Stimulated activated CD8-positive, alpha-beta memory T cell treated with anti-CD3 and anti-CD28 coated beads, Interleukin-12 subunit alpha, Interleukin-12 subunit beta, amount 100 ng/mL, for 1 hour (primary cell): ENCODE results near the gene PRLR.
"Not testable (repeated sequence)": the region's sequence is repeated elsewhere in the genome, so short reads cannot be mapped to it uniquely, and the experiment has no call there.

Source experiments
- DNase-seq: peaks from one replicate; pipeline ENCODE4 v3.0.0-alpha.2; 2020; ENCODE audit warnings: low read depth

The PRLR gene

GRCh38 chr5:35127006-35127405 is 103.3 kb downstream of the PRLR start:
- no peak for DNase-seq

DNA sequence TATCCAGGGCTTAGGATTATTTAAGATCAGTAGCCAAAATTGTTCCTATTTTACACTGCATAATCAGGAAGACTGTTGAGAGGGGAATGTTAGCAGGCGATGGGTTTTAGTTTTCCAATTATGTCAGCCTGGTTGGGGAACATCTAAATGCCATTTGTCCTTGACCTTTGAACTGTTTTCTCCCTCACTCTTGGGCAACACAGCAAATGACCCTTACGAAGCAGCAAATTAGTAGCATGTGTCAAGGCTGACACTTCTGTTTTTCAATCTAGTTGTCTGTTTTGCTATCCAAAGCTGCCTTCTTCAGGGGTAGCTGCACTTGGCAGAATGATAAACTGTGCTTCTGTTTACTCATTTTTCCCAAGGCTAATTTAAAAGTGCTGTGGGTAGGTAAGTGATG is 104.5 kb downstream of the PRLR start:
- no peak for DNase-seq

GRCh38 chr5:35124932-35125331 is 105.4 kb downstream of the PRLR start:
- no peak for DNase-seq

- no peak for DNase-seq
Observed at GRCh38 chr5:35122819-35123218, 107.5 kb downstream of the PRLR start.

DNA sequence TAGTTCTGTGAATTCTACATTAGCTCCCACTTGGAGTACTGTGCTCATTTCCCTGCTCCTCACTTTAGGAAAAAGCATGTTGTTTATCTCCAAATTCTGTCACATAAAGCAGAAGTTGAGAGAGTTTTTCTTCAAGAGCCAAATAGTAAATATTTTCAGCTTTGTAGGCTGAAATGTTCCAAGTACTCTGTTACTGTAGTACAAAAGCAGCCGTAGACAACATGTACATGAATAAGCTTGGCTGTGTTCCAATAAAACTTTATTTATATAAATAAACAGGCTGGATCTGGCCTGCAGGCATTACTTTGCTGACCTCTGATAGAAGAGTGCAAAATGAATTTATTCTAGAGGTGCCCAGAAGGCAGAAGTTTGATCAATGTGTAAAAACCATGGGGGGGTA is 109.6 kb downstream of the PRLR start:
- no peak for DNase-seq

DNA sequence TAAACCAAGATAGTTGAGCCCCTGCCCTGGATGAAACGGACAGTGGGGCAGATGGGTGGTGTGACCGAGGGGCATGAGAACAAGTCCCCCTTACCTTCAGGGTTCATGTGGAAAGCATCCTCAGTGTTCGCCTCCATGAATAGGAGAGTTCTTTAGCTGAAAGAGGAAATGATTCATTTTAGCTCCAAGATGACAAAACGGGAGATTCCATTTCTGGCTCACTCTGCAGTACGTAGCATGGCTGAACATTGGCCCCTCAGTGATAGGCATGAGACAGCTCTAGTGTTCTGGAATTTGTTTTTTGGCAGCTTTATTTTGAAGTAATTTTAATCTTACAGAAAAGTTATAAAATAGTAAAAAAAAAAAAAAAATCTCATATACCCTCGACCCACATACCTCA is 112.3 kb downstream of the PRLR start:
- DNase-seq = no peak

DNA sequence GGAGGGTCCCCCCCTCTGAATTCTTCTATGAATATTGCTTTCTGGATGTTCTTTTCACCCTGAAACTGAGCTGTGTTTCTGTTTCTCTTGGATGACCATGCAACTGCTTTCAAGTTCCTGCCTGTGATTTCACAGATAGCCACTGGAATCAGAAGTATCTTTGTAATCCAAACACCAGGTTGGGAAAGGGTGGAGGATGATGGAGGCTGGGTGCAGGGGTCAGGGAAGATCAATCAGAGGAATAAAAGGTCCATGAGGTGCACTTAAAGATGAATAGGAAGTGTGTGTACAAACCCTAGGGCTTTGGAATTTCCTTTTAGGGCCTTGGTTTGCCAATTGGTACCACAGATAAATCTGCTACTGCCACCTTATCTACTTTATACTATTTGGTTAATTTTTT is 114.4 kb downstream of the PRLR start:
- no peak for DNase-seq

DNA sequence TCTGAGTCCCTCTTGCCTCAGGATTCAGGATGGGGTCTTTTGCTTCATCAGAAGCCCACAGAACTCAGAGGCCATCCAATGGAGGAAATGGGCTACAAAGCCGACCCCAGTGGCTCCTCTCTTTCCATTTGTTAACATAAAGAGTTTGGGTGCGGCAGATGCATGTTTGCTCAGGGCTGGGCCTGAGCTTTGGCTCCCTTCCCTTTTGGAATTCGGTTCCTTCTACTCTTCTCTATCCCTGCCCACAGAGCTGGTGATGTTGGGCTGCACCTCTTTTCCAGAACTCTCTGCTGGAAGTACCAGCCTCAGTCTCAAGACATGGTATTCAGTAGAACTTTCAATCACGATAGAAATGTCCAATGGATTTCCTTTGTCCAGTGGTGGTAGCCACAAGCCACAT is 115.6 kb downstream of the PRLR start:
- DNase-seq = no peak

DNA sequence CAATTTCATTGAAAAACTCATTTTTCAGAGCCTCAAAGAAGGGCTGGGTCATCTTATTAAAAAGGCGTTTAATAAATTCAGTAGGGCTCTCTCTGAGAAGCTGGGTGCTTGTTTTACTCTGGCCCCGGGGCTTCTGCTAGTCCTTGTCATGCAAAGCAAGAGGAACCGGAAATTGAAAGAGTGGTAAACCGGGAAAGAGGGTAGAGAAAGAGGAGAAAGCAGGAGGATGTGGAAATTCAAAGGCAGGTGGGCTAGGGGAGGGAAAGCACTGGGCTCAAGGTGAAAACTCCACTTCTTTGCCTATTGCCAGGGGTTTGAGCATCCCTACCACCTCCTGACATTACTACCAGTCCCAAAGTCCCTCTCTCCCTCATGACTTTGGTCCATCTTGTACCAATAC is 118.0 kb downstream of the PRLR start:
- DNase-seq = no peak

GRCh38 chr5:35104550-35104949 is 125.7 kb downstream of the PRLR start:
- not testable (repeated sequence) for DNase-seq

GRCh38 chr5:35103637-35104299 is 126.5 kb downstream of the PRLR start:
- no peak for DNase-seq

- not testable (repeated sequence) for DNase-seq
Observed at GRCh38 chr5:35101720-35102119, 128.6 kb downstream of the PRLR start.

- DNase-seq = no peak
Observed at GRCh38 chr5:35101016-35101415, 129.3 kb downstream of the PRLR start.

- DNase-seq = no peak
Observed at GRCh38 chr5:35098214-35098613, 132.1 kb downstream of the PRLR start.

DNA sequence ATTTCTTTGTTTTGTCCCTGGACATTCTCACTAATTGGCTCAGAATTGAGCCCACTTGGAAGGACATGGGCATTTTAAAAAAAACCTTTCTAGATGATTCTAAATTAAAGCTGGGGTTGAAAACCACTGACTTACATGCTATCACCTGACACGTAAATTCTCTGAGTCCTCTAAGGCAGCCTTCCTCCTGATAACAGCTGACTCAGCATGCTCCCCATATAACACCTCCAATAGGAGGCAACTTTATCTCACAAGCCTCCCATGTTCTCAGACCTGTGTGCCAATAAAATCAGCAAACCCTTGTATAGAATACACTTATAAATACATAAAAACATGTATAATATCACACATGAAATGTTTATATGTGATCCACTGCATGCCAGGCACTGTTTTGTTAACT is 133.4 kb downstream of the PRLR start:
- DNase-seq = no peak

DNA sequence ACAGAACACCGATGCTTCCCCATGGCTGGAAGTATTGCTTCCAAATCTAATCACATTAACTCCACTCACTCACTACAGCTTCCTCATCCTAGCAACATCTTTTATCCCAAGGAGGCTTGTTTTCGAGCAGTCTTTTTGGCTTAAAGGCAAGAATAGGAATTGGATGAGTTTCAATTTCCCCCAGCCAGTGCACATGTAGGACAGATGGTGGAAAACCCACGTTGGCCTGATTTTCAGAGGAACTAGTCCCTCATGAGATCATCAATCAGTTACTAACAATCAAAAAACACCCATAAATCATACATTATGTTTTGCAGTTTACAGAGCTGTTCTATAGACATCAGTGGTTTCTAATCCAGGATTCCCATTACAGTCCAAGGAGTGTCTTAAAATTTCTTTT is 134.1 kb downstream of the PRLR start:
- no peak for DNase-seq

DNA sequence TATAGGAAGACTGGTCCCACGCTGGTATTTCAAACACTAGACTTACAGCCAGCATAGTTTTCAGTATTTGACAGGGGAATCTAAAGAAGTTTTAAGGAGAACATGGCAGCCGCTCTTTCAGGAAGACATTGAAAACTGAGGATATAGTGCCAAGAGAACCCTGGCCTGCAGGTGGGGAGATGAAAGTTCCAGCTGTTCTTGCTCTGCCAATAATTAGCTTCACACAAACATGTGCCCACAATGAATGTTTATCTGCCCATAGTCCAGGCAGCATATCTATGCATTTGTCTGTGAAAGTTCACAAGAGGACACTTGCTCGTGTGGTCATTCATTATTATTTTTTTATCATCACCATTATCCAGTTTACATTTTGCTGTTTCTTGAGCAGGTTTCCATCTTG is 134.9 kb downstream of the PRLR start:
- DNase-seq = no peak

DNA sequence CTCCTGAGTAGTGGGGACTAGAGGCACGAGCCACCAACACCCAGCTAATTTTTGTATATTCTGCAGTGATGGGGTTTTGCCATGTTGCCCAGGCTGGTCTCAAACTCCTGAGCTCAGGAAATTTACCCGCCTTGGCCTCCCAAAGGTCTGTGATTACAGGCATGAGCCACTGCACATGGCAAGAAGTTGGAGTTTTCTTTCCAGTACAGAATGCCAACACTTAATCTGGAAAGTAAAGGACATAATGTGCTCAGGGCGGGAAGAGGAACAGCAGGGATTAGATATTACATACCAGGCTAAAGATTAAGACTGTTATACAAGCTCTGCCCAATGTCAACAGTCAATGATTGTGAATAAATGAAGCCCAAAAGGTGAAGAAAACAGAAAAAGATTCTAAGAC is 135.3 kb downstream of the PRLR start:
- DNase-seq = no peak

DNA sequence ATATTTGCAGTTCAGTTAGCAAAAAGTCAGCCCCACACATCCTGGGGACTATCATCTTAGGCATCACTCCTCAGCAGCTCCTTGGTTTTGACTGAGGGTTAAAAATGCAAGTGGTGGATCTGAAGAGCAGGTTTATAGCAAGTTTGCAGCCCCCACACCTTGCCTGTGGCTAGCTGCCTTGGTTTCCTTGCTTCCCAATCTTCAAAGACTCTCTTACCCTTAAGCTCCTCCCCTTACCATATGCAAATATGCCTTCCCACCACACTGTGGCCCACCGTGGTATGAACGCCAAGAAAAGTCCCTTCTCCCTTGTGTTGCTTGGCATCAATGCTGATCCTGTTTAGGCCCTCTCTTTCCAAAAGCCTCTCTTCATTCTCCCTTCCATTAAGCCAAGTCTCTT is 137.6 kb downstream of the PRLR start:
- no peak for DNase-seq

DNA sequence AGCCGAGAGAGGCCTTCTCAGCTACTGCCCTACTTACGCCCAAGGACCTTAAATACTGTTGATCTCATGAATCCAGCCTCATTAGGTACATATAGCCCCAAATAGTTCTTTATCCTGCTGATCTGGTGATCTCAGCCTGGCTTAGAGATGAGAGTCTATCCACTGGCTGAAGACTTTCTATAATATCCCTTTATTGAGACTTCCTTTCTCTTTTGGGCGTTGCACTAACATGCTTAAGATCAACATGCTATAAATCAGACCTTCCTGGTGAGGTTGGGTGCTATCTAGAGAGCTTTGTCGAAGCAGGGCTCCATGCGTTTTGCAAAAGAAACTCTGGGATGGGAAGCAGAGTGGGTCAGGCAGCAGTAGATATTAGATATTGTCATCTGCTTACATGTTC is 138.6 kb downstream of the PRLR start:
- no peak for DNase-seq

- peak; percentile 35 for DNase-seq
Observed at GRCh38 chr5:35089334-35090314, 140.7 kb downstream of the PRLR start.

DNA sequence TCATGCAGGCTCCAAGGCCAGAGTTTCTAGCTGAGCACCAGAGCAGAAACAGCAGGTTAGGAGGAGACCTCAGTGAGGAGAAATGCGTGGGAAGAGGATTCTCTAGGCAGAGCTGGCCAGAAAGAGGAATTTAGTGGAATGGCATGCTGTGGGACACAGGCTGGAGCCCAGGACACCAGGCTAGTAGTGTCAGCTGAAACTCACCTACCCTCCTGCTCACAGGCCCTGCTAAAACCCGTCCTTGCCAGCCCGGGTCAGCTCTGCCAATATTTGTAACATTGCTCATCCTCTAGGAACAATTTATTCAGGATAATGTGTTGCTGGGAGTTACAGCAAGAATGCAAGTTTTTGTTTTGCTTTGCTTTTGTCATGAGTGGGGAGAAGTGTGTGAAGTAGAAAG is 142.3 kb downstream of the PRLR start:
- no peak for DNase-seq

DNA sequence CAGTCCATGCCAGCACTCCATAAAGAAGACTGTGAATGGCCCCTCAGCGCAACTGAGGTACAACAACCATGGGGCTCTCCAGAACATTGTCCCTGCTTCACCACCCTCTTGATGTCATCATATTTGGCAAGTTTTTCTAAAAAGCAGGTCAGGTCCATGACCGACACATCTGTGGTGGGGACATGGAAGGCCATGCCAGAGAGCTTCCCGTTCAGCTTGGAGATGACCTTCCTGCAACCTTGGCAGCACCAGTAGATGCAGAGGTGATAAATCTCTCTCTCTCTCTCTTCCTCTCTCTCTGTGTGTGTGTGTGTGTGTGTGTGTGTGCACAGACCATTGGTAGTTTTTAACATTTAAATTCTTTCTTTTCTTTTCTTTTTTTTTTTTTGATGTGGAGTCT is 147.1 kb downstream of the PRLR start:
- no peak for DNase-seq

DNA sequence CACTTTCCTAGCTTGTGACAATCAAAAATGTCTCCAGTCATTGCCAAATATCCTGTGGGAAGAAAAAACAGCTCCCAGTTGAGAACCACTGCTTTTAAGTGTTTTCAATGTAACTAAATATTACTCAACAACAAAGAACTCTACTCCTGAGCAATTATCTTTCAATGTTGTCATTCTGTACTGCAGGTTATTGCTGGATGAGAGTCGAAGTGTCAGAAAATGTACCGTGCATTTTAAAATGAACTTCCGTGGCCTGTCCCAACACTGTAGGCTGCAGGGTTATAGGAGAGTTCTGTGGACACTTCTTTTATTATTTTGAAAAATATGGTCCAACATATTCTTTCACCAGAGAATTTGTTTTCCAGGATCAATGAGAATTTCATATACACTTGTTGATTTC is 147.8 kb downstream of the PRLR start:
- no peak for DNase-seq
